ENCODE results near the gene KRTAP10-9.
"Not testable (repeated sequence)": the region's sequence is repeated elsewhere in the genome, so short reads cannot be mapped to it uniquely, and the experiment has no call there.

Gene KRTAP10-9

DNA sequence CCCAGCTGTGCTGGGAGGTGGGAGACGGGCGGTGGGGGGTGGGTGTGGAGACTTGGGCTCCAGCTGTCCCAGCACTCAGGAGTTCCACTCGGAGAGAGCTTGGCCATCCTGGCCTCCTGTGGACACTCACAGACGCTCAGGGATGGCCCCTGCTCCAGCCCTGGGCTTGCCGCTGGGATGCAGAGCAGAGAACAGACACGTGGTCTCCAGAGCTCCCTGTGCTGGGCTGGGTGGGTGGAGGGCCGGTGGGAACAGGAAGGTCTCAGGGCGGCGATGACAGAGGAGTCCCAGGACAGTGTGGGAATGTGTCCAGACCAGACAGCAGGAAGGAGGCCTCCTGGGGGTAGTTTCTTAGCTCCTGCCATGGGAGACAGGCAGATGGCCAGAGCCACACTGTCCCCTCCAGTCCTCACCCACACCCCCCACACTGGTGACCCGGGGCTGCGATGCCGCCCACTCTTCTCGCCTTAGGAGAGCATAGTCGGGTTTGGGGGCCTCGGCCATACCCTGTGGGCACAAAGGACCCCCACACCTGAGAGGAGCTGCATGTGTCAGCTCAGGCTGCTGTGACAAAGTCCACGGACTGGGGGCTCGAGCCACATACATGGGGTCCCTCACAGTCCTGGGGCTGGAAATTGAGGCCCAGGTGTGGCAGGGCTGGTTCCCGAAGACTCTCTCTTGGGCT lies 2.0 kb downstream of the KRTAP10-9 start:
- H3K4me3 ChIP-seq (ENCODE audit: low read depth, low read length): no peak overlapping the region
- DNase-seq (ENCODE audit: low read depth): no peak
- TF ChIP-seq, protein P1, sequence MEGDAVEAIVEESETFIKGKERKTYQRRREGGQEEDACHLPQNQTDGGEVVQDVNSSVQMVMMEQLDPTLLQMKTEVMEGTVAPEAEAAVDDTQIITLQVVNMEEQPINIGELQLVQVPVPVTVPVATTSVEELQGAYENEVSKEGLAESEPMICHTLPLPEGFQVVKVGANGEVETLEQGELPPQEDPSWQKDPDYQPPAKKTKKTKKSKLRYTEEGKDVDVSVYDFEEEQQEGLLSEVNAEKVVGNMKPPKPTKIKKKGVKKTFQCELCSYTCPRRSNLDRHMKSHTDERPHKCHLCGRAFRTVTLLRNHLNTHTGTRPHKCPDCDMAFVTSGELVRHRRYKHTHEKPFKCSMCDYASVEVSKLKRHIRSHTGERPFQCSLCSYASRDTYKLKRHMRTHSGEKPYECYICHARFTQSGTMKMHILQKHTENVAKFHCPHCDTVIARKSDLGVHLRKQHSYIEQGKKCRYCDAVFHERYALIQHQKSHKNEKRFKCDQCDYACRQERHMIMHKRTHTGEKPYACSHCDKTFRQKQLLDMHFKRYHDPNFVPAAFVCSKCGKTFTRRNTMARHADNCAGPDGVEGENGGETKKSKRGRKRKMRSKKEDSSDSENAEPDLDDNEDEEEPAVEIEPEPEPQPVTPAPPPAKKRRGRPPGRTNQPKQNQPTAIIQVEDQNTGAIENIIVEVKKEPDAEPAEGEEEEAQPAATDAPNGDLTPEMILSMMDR (IDR thresholded peaks at IDR 0.05; ENCODE audit: control insufficient read depth, extremely low read depth, insufficient read depth): no peak

DNA sequence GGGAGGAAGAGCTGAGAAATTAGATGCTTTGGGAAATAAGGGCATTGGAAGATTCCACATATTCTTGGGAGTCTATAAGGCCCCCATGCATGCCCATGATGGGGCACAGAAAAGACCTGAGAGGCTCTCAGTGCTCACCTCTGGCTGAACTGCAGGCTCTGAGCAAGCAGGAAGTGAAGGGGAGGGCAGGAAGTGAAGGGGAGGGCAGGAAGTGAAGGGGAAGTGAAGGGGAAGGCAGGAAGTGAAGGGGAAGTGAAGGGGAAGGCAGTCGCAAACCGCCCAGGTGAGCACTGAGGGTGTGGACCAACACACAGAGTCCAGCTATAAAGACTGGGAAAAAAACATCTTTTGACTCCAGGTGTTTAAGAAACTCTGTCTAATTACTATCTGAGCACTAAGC lies 3.5 kb downstream of the KRTAP10-9 start:
- TF ChIP-seq, protein P1 (IDR thresholded peaks at IDR 0.05; ENCODE audit: control insufficient read depth, extremely low read depth, insufficient read depth): no peak
- no peak for DNase-seq (ENCODE audit: low read depth)
- H3K4me3 ChIP-seq (ENCODE audit: low read depth, low read length): no peak overlapping the region

DNA sequence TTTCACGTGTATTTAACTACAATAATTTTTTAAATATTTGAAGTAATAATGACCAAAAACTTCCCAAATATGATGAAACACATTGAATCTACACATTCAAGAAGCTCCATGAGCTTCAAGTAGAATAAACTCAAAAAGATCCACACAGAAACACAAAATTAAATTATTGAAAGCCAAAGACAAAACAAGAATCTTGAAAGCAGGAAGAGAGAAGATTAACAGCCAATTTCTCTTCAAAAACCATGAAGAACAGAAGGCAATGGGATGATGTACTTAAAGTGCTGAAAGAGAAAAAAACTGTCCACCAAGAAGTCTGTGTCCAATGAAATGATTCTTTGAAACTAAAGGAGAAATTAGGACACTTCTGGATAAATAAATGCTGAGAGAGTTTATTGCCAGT lies 5.2 kb downstream of the KRTAP10-9 start:
- TF ChIP-seq, protein P1 (IDR thresholded peaks at IDR 0.05; ENCODE audit: control insufficient read depth, extremely low read depth, insufficient read depth): no peak
- no peak overlapping the region for H3K4me3 ChIP-seq (ENCODE audit: low read depth, low read length)
- no peak for DNase-seq (ENCODE audit: low read depth)

DNA sequence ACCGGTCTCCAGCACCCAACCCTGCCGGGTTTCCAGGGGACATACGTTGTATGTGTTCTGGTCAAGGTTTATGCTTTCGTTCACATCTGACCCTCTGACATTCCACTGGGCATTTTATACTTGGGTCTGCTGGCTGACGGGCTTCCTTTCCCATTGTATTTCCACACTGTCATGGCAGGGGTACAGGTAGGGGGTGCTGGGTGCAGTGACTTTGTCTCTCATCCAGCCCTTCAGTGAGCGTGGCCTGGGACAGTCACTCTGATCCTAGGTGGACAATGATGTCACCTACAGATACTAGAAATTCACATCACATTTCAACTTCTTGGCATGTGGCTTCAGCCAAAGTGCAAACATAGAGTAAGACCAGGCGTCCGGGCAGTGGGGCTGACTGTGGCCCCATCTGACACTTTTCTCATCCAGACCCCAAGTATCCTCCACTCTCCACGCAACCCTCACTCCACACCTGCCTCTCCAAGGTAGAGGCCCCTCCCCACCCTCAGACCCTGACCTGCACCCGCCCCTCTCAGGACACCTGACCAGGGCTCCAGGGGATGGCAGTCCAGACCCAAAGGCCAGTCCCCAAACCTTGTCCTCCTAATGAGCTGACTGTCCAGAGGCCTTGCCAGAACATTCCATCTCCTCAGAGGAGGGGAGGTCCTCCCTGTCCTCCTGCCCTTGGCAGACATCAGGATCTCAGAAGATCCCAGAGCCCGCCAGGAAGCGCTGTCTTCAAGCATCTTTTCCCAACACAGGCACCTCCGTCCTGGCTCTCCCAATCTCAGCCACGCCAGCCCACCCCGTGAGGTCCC lies 9.5 kb downstream of the KRTAP10-9 start:
- no peak for DNase-seq (ENCODE audit: low read depth)
- no peak overlapping the region for H3K4me3 ChIP-seq (ENCODE audit: low read depth, low read length)
- TF ChIP-seq, protein P1 (IDR thresholded peaks at IDR 0.05; ENCODE audit: control insufficient read depth, extremely low read depth, insufficient read depth): no peak

DNA sequence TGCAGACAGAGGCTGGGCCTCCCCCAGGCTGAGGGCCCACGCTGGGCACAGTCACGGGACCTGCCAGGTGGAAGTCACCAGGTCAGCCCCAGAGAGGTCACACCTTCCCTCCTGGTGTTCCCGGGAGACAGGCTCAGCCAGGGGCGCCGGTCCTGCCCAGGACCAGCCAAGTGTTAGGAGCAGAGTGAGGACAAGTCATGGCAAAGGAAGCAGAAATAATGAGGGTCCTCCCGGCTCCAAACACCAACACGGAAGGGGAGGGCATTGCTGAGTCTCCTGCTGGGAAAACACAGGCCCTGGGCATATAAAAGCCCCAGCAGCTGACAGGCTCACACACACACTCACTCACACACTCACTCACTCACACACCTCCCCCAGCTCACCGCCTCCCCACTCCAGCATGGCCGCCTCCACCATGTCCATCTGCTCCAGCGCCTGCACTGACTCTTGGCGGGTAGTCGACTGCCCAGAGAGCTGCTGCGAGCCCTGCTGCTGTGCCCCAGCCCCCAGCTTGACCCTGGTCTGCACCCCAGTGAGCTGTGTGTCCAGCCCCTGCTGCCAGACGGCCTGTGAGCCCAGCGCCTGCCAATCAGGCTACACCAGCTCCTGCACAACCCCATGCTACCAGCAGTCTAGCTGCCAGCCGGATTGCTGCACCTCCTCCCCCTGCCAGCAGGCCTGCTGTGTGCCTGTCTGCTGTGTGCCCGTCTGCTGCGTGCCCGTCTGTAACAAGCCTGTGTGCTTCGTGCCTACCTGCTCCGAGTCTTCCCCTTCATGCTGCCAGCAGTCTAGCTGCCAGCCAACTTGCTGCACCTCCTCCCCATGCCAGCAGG lies 10.3 kb downstream of the KRTAP10-9 start, which contains the start of gene KRTAP10-10:
Gene KRTAP10-10, plus strand, starts transcription at position 339 of the 833 bp plus-strand sequence. Its CDS starts 62 bp downstream, at position 401.
- H3K4me3 ChIP-seq (ENCODE audit: low read depth, low read length): no peak within 1 kb of the TSS
- TF ChIP-seq, protein P1 (IDR thresholded peaks at IDR 0.05; ENCODE audit: control insufficient read depth, extremely low read depth, insufficient read depth): no peak
- no peak for DNase-seq (ENCODE audit: low read depth)

DNA sequence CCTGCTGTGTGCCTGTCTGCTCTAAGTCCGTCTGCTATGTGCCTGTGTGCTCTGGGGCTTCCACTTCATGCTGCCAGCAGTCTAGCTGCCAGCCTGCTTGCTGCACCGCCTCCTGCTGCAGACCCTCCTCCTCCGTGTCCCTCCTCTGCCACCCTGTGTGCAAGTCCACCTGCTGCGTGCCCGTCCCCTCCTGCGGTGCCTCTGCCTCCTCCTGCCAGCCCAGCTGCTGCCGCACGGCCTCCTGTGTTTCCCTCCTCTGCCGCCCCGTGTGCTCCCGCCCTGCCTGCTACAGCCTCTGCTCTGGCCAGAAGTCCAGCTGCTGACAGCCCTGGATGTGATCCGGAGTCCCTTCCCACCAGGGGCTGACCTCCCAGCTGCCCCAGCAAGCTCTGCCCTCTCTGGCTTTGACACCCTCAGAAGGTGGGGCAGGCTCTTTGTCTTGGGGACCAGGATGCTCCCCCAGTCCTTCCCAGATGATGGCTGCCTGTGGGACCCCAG lies 11.0 kb downstream of the KRTAP10-9 start:
- not testable (repeated sequence) for DNase-seq (ENCODE audit: low read depth); H3K4me3 ChIP-seq (ENCODE audit: low read depth, low read length)

DNA sequence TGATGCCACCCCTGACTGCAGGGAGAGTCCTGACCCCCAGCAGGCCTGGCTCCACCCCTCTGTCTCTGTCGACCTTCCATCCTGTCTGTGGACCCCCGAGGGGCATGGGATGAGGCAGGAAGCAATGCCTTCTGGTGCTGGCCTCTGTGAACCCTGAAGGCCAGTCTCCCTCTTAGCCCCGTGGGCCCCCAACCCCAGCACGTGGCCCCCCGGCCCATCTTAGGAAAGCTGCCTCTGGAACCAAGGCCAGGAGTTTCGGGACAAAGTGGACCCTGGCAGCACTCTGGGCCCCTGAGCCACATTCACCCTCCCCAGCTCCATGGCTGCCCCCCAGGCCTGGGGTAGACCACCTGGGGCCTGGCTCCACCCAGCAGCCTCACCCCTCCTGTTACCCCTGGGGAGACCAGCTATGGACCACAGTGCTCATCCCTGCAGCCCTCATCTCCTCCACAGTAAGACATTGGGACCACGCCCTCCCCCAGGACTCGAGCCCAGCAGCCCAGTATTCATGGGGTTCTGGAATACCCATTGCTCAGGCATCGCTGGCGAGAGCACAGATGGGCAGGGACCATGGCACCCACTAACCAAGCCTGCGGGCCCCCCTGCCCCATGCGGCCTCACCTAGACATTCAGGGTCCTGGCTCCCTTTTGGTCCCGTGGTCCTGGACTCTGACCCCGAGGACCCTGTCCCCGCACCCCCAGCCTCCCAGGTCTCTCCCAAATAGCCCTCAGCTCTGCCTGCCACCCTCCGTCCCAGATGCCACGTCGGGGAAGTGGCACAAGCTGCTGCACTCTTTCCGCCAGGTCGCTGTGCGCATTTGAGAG lies 11.8 kb downstream of the KRTAP10-9 start:
- not testable (repeated sequence) for DNase-seq (ENCODE audit: low read depth); H3K4me3 ChIP-seq (ENCODE audit: low read depth, low read length)
